WTC11 (cell line): ENCODE results near the gene ABCB10.

Experiments used
- CBFB ChIP-seq: sonication (generic); formaldehyde crosslinking; IDR thresholded peaks from 2 replicates; pipeline ENCODE4 v1.8.1; 2022; ENCODE audit warnings: mild to moderate bottlenecking, low read depth, missing genetic modification reagents
- TF ChIP-seq, protein P1 (sequence below): fragments of 200-600 bp; IDR thresholded peaks from 2 replicates; pipeline ENCODE4 v1.8.0; 2022; ENCODE audit warnings: antibody characterized with exemption

DNA sequence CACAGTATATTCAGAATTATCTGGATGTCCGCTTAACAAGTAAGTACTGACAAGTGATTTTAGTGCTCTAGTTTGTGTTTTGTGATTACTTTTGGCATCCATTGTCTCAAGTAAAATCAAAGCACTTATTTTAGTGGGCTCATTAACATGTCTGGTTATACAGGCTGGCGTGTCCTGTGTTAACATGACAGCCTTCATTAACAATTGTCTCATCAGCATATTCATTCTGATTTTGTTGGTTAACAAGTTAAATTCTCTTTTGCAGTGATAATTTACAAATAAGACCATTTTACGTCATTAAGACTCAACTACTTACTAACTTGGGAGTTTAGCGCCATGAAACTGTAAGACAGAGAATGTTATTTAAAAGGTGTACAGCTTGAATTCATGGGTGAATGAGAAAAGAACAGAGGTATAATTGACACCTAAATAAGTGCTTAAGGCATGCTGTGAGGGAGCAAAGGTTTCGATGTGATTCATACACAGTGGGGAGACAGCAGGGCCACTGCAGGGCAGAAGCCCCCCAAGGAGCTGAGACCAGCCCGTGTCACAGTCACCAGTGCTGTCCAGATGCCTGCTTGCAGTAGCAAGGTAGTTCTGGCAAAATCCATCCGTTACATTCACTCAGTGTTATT is 45.0 kb upstream of the ABCB10 start:
- TF ChIP-seq, protein P1, sequence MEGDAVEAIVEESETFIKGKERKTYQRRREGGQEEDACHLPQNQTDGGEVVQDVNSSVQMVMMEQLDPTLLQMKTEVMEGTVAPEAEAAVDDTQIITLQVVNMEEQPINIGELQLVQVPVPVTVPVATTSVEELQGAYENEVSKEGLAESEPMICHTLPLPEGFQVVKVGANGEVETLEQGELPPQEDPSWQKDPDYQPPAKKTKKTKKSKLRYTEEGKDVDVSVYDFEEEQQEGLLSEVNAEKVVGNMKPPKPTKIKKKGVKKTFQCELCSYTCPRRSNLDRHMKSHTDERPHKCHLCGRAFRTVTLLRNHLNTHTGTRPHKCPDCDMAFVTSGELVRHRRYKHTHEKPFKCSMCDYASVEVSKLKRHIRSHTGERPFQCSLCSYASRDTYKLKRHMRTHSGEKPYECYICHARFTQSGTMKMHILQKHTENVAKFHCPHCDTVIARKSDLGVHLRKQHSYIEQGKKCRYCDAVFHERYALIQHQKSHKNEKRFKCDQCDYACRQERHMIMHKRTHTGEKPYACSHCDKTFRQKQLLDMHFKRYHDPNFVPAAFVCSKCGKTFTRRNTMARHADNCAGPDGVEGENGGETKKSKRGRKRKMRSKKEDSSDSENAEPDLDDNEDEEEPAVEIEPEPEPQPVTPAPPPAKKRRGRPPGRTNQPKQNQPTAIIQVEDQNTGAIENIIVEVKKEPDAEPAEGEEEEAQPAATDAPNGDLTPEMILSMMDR, result no peak
- TF ChIP-seq CBFB (CRISPR knock-in tag), result no peak
